ENCODE measurements around the gene BBS5.

DNA sequence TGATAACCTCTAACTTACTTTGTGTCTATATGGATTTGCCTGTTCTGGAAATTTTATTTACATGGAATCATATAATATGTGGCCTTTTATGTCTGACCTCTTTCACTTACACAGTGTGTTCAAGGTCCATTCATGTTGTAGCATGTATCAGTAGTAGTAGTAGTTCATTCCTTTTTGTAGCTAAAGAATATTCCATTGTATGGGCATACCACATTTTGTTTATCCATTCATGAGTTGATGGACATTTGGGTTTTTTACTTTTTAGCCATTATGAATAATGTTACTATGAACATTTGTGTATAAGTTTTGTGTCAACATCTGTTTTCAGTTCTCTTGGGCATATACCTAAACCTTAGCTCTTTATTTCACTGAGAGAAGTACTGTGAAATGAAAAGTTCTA is 11.5 kb downstream of the BBS5 start:
- no peak for TF ChIP-seq CTCF (conservative IDR thresholded peaks at IDR 0.05 in 1 of 2, IDR thresholded peaks at IDR 0.05 in 1 of 2; ENCODE audit: extremely low read depth in 1 of 2, insufficient read depth in 1 of 2, low read depth in 1 of 2, low read length in 2 of 2)
- no peak for TF ChIP-seq EZH2 (IDR thresholded peaks at IDR 0.05; ENCODE audit: borderline replicate concordance, low read length)
